IPS-11a (cell line): ENCODE data around the gene PCNX1.

Experiments used
- H3K4me3 ChIP-seq: one replicate; pipeline ENCODE4 v1.5.1; 2013; ENCODE audit warnings: low read depth, low read length, control low read depth

PCNX1 gene

GRCh38 chr14:70888681-70889175, 18.5 kb upstream of the PCNX1 start:
- no peak overlapping the region for H3K4me3 ChIP-seq

GRCh38 chr14:70889555-70889954, 17.7 kb upstream of the PCNX1 start:
- no peak overlapping the region for H3K4me3 ChIP-seq

- no peak overlapping the region for H3K4me3 ChIP-seq
These were observed 16.2 kb upstream of the PCNX1 start for GRCh38 chr14:70890826-70891659.

GRCh38 chr14:70891737-70892136, 15.5 kb upstream of the PCNX1 start:
- H3K4me3 ChIP-seq: no peak overlapping the region

DNA sequence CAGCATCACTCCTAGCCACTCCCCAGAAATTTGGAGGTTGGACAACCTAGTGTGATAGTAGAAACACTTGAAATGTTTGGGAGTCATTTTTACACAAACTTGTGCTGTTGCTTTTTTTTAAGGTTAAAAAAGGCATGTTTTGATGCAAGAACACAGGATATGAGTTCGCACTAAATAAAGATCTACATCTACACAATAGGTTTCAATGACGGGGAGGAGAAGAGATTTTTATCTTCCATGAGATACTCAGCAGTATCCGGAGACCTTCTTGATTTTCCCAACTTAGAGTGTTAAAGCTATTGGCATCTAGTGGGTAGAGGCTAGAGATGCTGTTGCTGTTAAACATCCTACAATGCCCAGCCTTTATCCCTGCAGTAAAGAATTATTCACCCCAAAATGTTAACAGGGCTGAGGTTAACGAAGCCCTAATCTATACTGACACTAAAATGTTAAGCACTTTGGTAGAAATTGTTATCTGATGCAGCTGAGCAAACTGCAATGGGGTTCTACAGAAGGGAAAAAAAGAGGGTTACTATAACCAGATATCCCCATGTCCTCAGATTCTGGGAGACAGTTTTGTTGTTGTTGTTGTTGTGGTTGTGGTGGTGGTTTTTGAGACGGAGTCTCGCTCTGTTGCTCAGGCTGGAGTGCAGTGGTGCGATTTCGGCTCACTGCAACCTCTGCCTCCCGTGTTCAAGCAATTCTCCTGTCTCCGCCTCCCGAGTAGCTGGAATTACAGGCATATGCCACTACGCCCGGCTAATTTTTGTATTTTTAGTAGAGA, 14.0 kb upstream of the PCNX1 start:
- H3K4me3 ChIP-seq: no peak overlapping the region

GRCh38 chr14:70893858-70894291, 13.4 kb upstream of the PCNX1 start:
- no peak overlapping the region for H3K4me3 ChIP-seq

DNA sequence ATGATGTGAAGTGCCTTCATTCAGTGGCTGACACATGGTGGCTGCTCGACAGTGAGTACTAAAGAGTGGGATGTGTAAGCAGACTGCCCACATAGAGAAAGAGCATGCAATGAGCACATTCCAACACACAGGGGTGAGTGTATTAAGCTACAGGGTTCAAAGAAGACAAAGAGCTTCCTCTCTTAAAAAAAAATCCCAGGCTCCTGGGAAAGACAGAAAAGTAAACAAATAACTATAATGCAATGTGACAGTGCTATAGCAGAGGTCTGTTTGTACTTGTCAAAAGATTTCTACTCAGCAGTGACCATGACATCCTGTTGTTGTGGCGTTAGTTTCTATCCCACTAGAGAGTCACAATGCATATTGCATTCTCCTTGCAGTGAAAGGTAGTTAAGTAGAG, 12.4 kb upstream of the PCNX1 start:
- H3K4me3 ChIP-seq: no peak overlapping the region

- no peak overlapping the region for H3K4me3 ChIP-seq
These were observed 10.9 kb upstream of the PCNX1 start for GRCh38 chr14:70896317-70896716.

- no peak overlapping the region for H3K4me3 ChIP-seq
These were observed 10.3 kb upstream of the PCNX1 start for GRCh38 chr14:70896981-70897380.

DNA sequence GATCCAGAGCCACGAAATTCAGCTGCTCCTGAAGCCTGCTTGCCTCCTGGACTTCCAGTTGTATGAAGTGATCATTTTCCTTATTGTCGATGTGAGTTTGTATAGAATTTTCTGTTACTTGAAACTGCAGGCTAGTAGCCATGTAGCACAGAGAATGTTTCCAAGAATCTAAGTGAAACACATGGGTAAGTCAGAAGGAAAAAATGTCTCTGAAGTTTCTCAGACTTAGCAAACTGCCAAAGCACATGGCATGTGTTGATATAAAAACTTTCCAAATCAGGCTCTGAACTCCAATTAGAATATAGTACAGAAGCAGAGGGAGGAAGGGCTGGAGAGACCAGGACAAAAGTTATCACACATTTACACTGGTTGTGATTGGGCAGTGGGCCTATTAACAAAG, 9.8 kb upstream of the PCNX1 start:
- no peak overlapping the region for H3K4me3 ChIP-seq

- H3K4me3 ChIP-seq: no peak overlapping the region
These were observed 9.0 kb upstream of the PCNX1 start for GRCh38 chr14:70898111-70898745.

DNA sequence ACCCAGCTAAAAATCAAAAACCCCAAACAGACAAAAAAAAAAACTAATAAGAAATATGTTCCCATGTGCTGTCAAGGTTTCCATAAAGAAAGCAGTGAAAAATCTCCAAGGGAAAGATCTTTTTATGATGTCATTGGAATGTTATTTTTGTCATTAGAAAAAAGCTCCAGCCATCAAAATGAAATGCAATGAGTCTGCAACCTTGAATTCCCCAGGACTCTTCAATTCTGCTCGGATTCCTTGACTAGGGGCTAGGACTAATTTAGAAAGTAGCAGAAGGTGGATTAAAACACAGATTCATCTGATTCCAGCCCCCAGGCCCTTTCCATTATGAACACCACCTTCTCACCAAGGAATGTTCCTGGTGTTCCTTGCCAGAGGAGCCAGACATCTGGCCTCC, 6.0 kb upstream of the PCNX1 start:
- no peak overlapping the region for H3K4me3 ChIP-seq

DNA sequence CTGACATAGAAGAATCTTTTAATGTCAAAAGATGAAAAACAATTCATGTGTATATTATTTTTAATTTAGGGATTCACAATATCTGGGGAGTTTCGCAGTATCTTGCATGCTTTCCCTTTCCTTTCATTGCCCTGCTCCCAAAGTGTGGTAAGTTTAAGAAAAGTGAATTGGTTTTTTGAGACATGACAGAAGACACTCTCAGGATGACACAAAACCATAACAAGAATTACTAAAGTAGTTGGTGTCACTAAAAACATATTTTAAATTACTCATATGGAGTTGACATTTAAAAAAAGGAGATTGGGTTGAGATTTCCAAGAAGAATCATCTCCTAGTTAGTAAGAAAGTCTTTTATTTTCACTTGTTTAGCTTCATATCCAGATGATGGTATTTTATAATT, 5.1 kb upstream of the PCNX1 start:
- H3K4me3 ChIP-seq: no peak overlapping the region

DNA sequence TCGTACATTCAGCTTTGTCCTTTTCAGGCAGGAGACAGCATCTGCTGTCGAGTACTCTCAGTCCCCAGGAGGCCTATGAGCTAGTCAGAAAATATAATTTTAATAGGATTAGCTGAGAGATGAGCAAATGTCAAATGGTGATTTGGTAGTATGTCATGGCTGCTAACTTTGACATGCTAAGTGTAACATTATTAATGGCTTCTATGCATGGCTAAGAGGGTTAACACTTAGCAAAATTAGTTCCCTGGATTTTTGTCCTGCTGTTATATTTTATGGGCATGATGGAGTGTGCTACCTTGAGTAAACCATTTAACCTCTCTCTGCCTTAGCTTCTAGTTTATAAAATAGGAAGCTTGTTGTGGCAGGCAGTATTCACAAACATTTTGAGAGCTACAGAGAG, 2.9 kb upstream of the PCNX1 start:
- no peak overlapping the region for H3K4me3 ChIP-seq

- no peak overlapping the region for H3K4me3 ChIP-seq
These were observed 2.0 kb upstream of the PCNX1 start for GRCh38 chr14:70905301-70905700.

DNA sequence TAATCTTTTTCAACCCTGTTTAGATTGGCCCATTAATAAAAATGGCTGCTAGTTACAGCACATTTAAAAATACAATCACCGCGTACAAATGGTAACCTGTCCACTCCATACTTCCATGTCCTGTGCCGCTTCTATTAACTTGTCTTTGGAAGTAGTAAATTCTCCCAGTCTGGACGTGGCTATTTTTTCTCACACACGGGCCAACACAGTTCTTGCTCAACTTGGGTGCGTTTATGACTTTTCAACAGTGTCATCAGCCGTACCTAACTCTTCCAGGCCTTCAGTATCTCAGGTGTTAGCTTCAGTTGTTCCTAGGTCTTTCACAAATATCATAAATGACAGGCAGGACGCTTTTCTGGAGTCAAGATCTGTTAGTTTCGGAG, 475 bp upstream of the PCNX1 start:
- peak overlapping the region; percentile 41 for H3K4me3 ChIP-seq

DNA sequence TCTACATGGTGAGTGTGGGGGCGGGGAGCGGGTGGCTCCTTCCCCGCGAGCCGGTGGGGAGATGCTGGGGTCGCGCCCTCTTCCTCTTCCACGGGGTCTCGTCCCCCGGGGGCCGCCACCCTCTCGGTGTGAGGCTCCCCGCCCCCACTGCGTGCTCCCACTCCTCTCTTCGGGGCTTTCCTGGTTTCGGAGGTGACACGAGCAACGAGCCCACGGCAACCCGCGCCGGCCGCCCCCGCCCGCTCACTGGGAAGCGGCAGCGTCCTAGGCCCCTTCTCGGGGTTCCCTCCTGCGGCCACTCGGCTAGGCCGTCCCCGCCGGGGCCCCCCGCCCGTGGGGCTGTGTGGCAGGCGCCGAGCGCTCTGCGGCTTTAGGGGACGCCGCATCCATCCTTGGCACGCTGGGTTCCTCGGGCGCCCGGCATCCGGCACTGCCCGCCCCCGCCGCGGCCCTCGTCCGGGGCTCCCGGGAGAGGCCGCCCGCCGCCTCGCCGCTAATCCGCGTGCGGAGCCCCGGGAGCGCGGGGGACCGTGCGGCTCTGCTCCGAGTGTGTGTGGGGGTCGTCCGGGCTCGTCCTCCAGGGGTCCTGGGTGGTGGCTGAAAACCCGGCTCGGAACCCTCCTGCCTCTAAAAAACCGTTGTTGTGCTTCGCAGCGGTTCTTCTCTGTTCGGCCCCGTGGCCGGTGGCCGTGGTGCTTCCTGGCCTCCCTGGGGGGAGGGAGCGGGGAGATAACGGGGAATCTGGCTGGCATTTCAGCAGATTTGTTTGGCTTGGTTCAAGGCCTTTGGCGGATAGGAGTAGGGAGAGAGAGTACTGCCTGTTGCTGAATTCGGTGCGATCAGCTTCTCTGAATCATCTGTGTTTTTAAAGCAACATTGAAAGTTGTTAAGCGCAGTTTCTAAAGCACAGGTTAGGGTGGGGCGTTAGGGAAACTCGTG, 1.0 kb downstream of the PCNX1 start:
- H3K4me3 ChIP-seq: peak overlapping the region; percentile 93

GRCh38 chr14:70908935-70909641, 1.8 kb downstream of the PCNX1 start:
- H3K4me3 ChIP-seq: peak overlapping the region; percentile 93

DNA sequence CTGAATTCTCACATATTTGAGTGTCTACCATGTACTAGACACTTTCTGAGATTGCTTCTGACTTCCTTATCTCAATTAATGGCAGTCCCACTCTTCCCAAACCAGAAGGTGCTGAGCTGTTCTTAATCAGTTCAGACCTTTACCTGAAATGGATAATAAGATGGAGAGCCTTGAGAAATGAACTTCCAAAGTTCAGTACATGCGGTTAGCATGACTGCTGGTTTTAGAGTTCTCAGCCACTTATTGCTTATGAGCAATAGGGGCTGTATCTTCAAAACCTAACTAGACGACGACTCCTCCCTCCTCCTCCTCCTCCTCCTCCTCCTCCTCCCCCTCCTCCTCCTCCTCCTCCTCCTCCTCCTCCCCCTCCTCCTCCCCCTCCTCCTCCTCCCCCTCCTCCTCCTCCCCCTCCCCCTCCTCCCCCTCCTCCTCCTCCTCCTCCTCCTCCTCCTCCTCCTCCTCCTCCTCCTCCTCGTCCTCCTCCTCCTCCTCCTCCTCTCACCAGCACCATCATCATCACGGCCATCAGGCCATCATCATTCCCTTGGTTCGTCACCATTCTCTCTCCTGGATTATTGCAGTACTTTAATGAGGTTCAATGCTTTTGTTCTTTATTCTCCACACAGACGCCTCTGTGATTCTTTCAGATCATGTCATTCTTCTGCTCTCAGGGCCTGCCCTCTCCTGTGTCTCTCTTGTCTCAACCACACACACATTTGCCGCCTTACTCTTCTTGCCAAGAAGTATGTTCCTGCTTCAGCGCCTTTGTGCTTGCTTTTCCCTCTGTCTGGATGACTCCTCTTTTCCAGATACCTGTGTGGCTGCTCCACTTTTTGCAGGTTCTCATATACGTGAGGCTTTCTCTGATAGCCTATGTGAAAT, 2.7 kb downstream of the PCNX1 start:
- no peak overlapping the region for H3K4me3 ChIP-seq
